ENCODE results near the gene HACE1.
A peak's percentile ranks its signal among the peaks of the same experiment; 100 is the strongest.

HACE1 gene

GRCh38 chr6:104736545-104736944, 123.2 kb downstream of the HACE1 start:
- DNase-seq = no peak

- DNase-seq = no peak
Observed at GRCh38 chr6:104730450-104730849, 129.3 kb downstream of the HACE1 start.

GRCh38 chr6:104729433-104729832, 130.3 kb downstream of the HACE1 start:
- DNase-seq = no peak

- no peak for DNase-seq
Observed at GRCh38 chr6:104728448-104728847, 131.3 kb downstream of the HACE1 start.

GRCh38 chr6:104718672-104719071, 141.0 kb downstream of the HACE1 start:
- DNase-seq = no peak

- DNase-seq = no peak
Observed at GRCh38 chr6:104716858-104717257, 142.9 kb downstream of the HACE1 start.

GRCh38 chr6:104714796-104715195, 144.9 kb downstream of the HACE1 start:
- DNase-seq = no peak

GRCh38 chr6:104713982-104714381, 145.7 kb downstream of the HACE1 start:
- no peak for DNase-seq

GRCh38 chr6:104711371-104711770, 148.3 kb downstream of the HACE1 start:
- DNase-seq = no peak

- no peak for DNase-seq
Observed at GRCh38 chr6:104710543-104711335, 149.0 kb downstream of the HACE1 start.

GRCh38 chr6:104705916-104706442, 153.7 kb downstream of the HACE1 start:
- DNase-seq = no peak

GRCh38 chr6:104705095-104705707, 154.5 kb downstream of the HACE1 start:
- peak in 1 of 2 experiments; percentile 25 for DNase-seq

GRCh38 chr6:104704191-104704590, 155.5 kb downstream of the HACE1 start:
- DNase-seq = no peak

- DNase-seq = no peak
Observed at GRCh38 chr6:104702126-104702841, 157.4 kb downstream of the HACE1 start.

GRCh38 chr6:104700371-104701185, 159.1 kb downstream of the HACE1 start:
- DNase-seq = no peak

GRCh38 chr6:104699593-104700329, 160.0 kb downstream of the HACE1 start:
- no peak for DNase-seq

- no peak for DNase-seq
Observed at GRCh38 chr6:104698979-104699378, 160.7 kb downstream of the HACE1 start.

- no peak for DNase-seq
Observed at GRCh38 chr6:104692008-104692407, 167.7 kb downstream of the HACE1 start.

- DNase-seq = no peak
Observed at GRCh38 chr6:104689551-104690205, 170.0 kb downstream of the HACE1 start.

GRCh38 chr6:104688283-104688969, 171.3 kb downstream of the HACE1 start:
- no peak for DNase-seq

Measured in stimulated activated CD4-positive, alpha-beta T cell treated with anti-CD3 and anti-CD28 coated beads, Interleukin-4, amount 100 ng/mL, for 4 hours (primary cell).